Inferior parietal cortex (tissue), 1 donor: ENCODE measurements around the gene TVP23A.
"Not testable (repeated sequence)": the region's sequence is repeated elsewhere in the genome, so short reads cannot be mapped to it uniquely, and the experiment has no call there.

Experiments used
- DNase-seq: peaks from one replicate; pipeline ENCODE4 v3.0.0-alpha.2; 2016; ENCODE audit errors: extremely low spot score

TVP23A gene

GRCh38 chr16:10745841-10746240 lies 72.8 kb downstream of the TVP23A start:
- DNase-seq = no peak

GRCh38 chr16:10744370-10745030 lies 74.1 kb downstream of the TVP23A start:
- no peak for DNase-seq

GRCh38 chr16:10743610-10744369 lies 74.8 kb downstream of the TVP23A start, which contains the start of gene NUBP1:
TSS of gene NUBP1 (plus strand) at chr16:10743842. CDS start at chr16:10743864, 22 bp downstream.
- peak; percentile 98 for DNase-seq

- DNase-seq = no peak
These were observed 75.4 kb downstream of the TVP23A start for GRCh38 chr16:10743227-10743609.

GRCh38 chr16:10741844-10742243 lies 76.8 kb downstream of the TVP23A start:
- no peak for DNase-seq

- not testable (repeated sequence) for DNase-seq
These were observed 77.3 kb downstream of the TVP23A start for GRCh38 chr16:10741249-10741648.

- DNase-seq = no peak
These were observed 77.8 kb downstream of the TVP23A start for GRCh38 chr16:10740845-10741208.

- no peak for DNase-seq
These were observed 78.4 kb downstream of the TVP23A start for GRCh38 chr16:10740000-10740844.

GRCh38 chr16:10738231-10739077 lies 80.1 kb downstream of the TVP23A start:
- peak; percentile 55 for DNase-seq

GRCh38 chr16:10737068-10737625 lies 81.4 kb downstream of the TVP23A start:
- peak; percentile 94 for DNase-seq

- no peak for DNase-seq
These were observed 86.8 kb downstream of the TVP23A start for GRCh38 chr16:10731790-10732189.

GRCh38 chr16:10729104-10730048 lies 89.2 kb downstream of the TVP23A start:
- DNase-seq = no peak

GRCh38 chr16:10728003-10728887 lies 90.3 kb downstream of the TVP23A start:
- DNase-seq = no peak
